HG03439 (cell line): Measurements from ENCODE around the gene RBM20.

Experiments used
- ATAC-seq: cut with Tn5 transposase; IDR thresholded peaks from one replicate; pipeline ENCODE4 v1.9.1; 2021; ENCODE audit warnings: mild to moderate bottlenecking, moderate library complexity; ENCODE audit not compliant: unreplicated experiment

The RBM20 gene

GRCh38 chr10:110780704-110781103, 136.6 kb downstream of the RBM20 start:
- ATAC-seq: no peak

GRCh38 chr10:110781139-110781538, 137.0 kb downstream of the RBM20 start:
- ATAC-seq: no peak

GRCh38 chr10:110782616-110783015, 138.5 kb downstream of the RBM20 start:
- ATAC-seq: no peak

- no peak for ATAC-seq
Measured at GRCh38 chr10:110783509-110784107, 139.5 kb downstream of the RBM20 start.

GRCh38 chr10:110784198-110784597, 140.1 kb downstream of the RBM20 start:
- ATAC-seq: no peak

- ATAC-seq: no peak
Measured at GRCh38 chr10:110786172-110786571, 142.0 kb downstream of the RBM20 start.

GRCh38 chr10:110788620-110789385, 144.7 kb downstream of the RBM20 start:
- no peak for ATAC-seq

GRCh38 chr10:110789604-110790433, 145.7 kb downstream of the RBM20 start:
- no peak for ATAC-seq

GRCh38 chr10:110790913-110791506, 146.9 kb downstream of the RBM20 start:
- ATAC-seq: no peak

- no peak for ATAC-seq
Measured at GRCh38 chr10:110791541-110792073, 147.5 kb downstream of the RBM20 start.

GRCh38 chr10:110792476-110793125, 148.5 kb downstream of the RBM20 start:
- ATAC-seq: no peak

- ATAC-seq: no peak
Measured at GRCh38 chr10:110793128-110793812, 149.1 kb downstream of the RBM20 start.

GRCh38 chr10:110793886-110794285, 149.8 kb downstream of the RBM20 start:
- ATAC-seq: no peak

- no peak for ATAC-seq
Measured at GRCh38 chr10:110794808-110795207, 150.7 kb downstream of the RBM20 start.

- ATAC-seq: no peak
Measured at GRCh38 chr10:110797416-110797815, 153.3 kb downstream of the RBM20 start.

GRCh38 chr10:110798340-110798739, 154.2 kb downstream of the RBM20 start:
- no peak for ATAC-seq

- ATAC-seq: no peak
Measured at GRCh38 chr10:110802090-110802489, 158.0 kb downstream of the RBM20 start.

GRCh38 chr10:110802551-110803238, 158.6 kb downstream of the RBM20 start:
- peak; percentile 52 for ATAC-seq

- ATAC-seq: peak; percentile 48
Measured at GRCh38 chr10:110803239-110803749, 159.2 kb downstream of the RBM20 start.
